GM21737 (cell line): Measurements from ENCODE around the gene RRH.

Experiments
- ATAC-seq: cut with Tn5 transposase; IDR thresholded peaks from one replicate; pipeline ENCODE4 v1.9.1; 2021; ENCODE audit warnings: mild to moderate bottlenecking, moderate library complexity; ENCODE audit not compliant: unreplicated experiment

The RRH gene

GRCh38 chr4:109879636-109880314 lies 52.0 kb downstream of the RRH start:
- ATAC-seq: no peak

DNA sequence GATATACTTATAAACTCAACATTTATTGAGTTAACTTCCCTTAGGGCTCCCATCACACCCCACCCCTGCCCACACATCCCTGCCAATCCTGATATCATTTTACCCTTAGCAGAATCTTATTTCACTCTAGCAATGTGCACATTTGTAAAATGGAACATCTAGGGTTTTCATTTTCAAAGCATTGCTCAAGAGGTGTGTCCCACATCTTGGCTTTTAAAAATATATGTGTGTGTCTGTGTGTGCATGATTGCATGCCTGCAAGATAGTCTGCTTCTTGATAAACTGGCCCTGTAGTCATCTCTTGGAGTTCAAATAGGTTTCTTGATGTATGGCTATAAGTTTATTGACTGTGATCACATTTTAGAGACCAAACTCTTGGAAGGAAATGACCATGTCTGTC lies 58.5 kb downstream of the RRH start:
- ATAC-seq: no peak

- ATAC-seq: no peak
These were observed 59.3 kb downstream of the RRH start for GRCh38 chr4:109887071-109887470.

DNA sequence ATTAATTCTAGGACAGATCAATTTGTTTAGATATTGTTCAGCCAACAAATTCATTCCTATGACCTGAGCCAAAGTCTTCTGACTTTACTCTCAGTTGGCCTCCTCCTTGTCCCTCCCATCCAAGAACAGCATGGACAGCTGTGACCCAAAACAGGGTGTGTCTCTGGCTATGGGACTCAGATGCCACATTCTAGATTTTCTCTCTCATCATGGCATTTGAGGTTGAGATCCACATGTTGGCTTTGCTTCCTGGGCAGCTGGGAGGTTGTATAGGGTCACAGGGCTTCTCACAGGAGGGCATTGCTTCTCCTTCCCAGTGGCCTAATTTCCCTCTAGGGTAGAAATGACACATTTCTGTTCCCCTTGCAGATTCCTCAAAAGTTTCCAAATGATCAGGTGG lies 62.3 kb downstream of the RRH start:
- ATAC-seq: no peak
